Renal cortex interstitium (tissue), 15 donors: ENCODE data around the gene TPGS1. TPM values are rescaled to one million over a fixed set of nuclear protein-coding genes. Genes with fewer than 3 reads are reported as not detected.
A peak's percentile ranks its signal among the peaks of the same experiment; 100 is the strongest.

ENCODE experiments used
- DNase-seq, 11 donors: peaks; one replicate each; pipeline ENCODE4 v3.0.0-alpha.2; 2013; ENCODE audit warnings: low read depth in 9 of 11, low spot score in 4 of 11; ENCODE audit errors: extremely low read depth in 1 of 11
- long read RNA-seq, 16 experiments: transcript quantifications; one replicate each; lab custom pipeline, GENCODE V29; 2026
- polyA plus RNA-seq, 3 donors: library from polyadenylated mRNA; unstranded; fragments of 120-200 nt; gene quantifications; one replicate each; pipeline ENCODE4 v1.2.1, GENCODE V29; 2013; ENCODE audit not compliant: insufficient read length in 3 of 3

Gene TPGS1, protein sequence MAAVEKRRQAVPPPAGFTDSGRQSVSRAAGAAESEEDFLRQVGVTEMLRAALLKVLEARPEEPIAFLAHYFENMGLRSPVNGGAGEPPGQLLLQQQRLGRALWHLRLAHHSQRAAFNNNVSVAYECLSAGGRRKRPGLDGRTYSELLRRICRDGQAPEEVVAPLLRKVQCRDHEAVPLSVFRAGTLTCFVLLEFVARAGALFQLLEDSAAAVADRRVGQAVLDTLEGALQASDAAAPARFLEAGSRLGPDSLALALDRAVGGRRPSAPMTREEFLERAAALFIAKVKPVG
- polyA plus RNA-seq: 10 to 100 TPM in 2 of 3 donors, 1 to 10 TPM in 1; 4.0 to 17.3 (median 13.0) TPM
- long read RNA-seq, donor 1, transcript TPGS1-201 (2 exons, 1,114 nt): major isoform, 12 of 14 reads
- long read RNA-seq, donor 1, partial matches to known transcripts: 0 of 14 reads
- long read RNA-seq, donor 1, other reads (novel, unspliced or antisense): 0 of 14 reads
- long read RNA-seq, donor 2, transcript TPGS1-201 (2 exons, 1,114 nt): major isoform, 14 of 15 reads
- long read RNA-seq, donor 2, partial matches to known transcripts: 0 of 15 reads
- long read RNA-seq, donor 2, other reads (novel, unspliced or antisense): 0 of 15 reads
- long read RNA-seq, donor 3, transcript TPGS1-201 (2 exons, 1,114 nt): major isoform, 26 of 28 reads
- long read RNA-seq, donor 3, partial matches to known transcripts: 0 of 28 reads
- long read RNA-seq, donor 3, other reads (novel, unspliced or antisense): 0 of 28 reads
- long read RNA-seq, donor 4, transcript TPGS1-201 (2 exons, 1,114 nt): major isoform, 21 of 22 reads
- long read RNA-seq, donor 4, partial matches to known transcripts: 0 of 22 reads
- long read RNA-seq, donor 4, other reads (novel, unspliced or antisense): 0 of 22 reads
- long read RNA-seq, donor 5: 0 reads
- long read RNA-seq, donor 6, transcript TPGS1-201 (2 exons, 1,114 nt): major isoform, 14 of 23 reads
- long read RNA-seq, donor 6, partial matches to known transcripts: 6 of 23 reads
- long read RNA-seq, donor 6, other reads (novel, unspliced or antisense): 0 of 23 reads
- long read RNA-seq, donor 7, transcript TPGS1-201 (2 exons, 1,114 nt): major isoform, 12 of 14 reads
- long read RNA-seq, donor 7, partial matches to known transcripts: 0 of 14 reads
- long read RNA-seq, donor 7, other reads (novel, unspliced or antisense): 0 of 14 reads
- long read RNA-seq, donor 8: 0 reads
- long read RNA-seq, donor 9, transcript TPGS1-201 (2 exons, 1,114 nt): major isoform, 14 of 20 reads
- long read RNA-seq, donor 9, partial matches to known transcripts: 0 of 20 reads
- long read RNA-seq, donor 9, other reads (novel, unspliced or antisense): 5 of 20 reads
- long read RNA-seq, donor 10, transcript TPGS1-201 (2 exons, 1,114 nt): major isoform, 12 of 13 reads
- long read RNA-seq, donor 10, partial matches to known transcripts: 0 of 13 reads
- long read RNA-seq, donor 10, other reads (novel, unspliced or antisense): 0 of 13 reads
- long read RNA-seq, donor 11, transcript TPGS1-201 (2 exons, 1,114 nt): major isoform, 18 of 25 reads
- long read RNA-seq, donor 11, partial matches to known transcripts: 0 of 25 reads
- long read RNA-seq, donor 11, other reads (novel, unspliced or antisense): 5 of 25 reads
- long read RNA-seq, donor 12, transcript TPGS1-201 (2 exons, 1,114 nt): major isoform, 12 of 13 reads
- long read RNA-seq, donor 12, partial matches to known transcripts: 0 of 13 reads
- long read RNA-seq, donor 12, other reads (novel, unspliced or antisense): 0 of 13 reads
- long read RNA-seq, donor 13: 0 reads
- long read RNA-seq, donor 14, transcript TPGS1-201 (2 exons, 1,114 nt): major isoform, 20 of 27 reads
- long read RNA-seq, donor 14, partial matches to known transcripts: 0 of 27 reads
- long read RNA-seq, donor 14, other reads (novel, unspliced or antisense): 6 of 27 reads
- long read RNA-seq, donor 15, transcript TPGS1-201 (2 exons, 1,114 nt): major isoform, 7 of 7 reads
- long read RNA-seq, donor 15, partial matches to known transcripts: 0 of 7 reads
- long read RNA-seq, donor 15, other reads (novel, unspliced or antisense): 0 of 7 reads
- long read RNA-seq, donor 16, transcript TPGS1-201 (2 exons, 1,114 nt): major isoform, 34 of 46 reads
- long read RNA-seq, donor 16, partial matches to known transcripts: 12 of 46 reads
- long read RNA-seq, donor 16, other reads (novel, unspliced or antisense): 0 of 46 reads

- DNase-seq: peak in 5 of 11 donors; percentile 64 to 100 (median 100)
Measured at GRCh38 chr19:507286-508203, at the start of gene TPGS1. TSS of gene TPGS1 (plus strand) at chr19:507497. CDS start at chr19:507507, 10 bp downstream.

DNA sequence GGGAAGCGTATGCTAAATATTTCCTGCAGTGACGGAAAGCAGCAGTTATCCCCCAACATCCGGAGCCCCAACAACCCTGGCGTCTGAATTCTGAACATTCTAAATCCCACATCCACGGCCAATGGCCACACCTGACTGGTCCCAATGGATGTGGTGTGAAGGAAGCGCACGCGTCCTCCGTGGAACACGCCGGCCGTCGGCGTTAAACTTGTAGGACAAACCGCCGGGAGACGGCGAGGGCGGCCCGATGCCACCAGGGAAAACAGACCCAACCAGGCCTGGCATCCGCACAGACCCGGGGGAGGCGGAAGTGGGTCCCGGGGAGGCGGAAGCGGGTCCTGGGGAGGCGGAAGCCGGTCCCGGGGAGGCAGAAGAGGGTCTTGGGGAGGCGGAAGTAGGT, 49.7 kb upstream of the TPGS1 start:
- no peak for DNase-seq

GRCh38 chr19:458091-459042, 48.9 kb upstream of the TPGS1 start:
- DNase-seq: no peak

- peak in 4 of 11 donors; percentile 48 to 68 (median 63) for DNase-seq
Measured at GRCh38 chr19:459724-460511, 47.4 kb upstream of the TPGS1 start.

- DNase-seq: peak in 2 of 11 donors; percentile 46 to 56
Measured at GRCh38 chr19:460877-461720, 46.2 kb upstream of the TPGS1 start, which contains the start of gene SHC2. TSS of gene SHC2 (minus strand) at chr19:461033. CDS start at chr19:460996, 37 bp downstream.

- DNase-seq: no peak
Measured at GRCh38 chr19:461721-462551, 45.4 kb upstream of the TPGS1 start.

DNA sequence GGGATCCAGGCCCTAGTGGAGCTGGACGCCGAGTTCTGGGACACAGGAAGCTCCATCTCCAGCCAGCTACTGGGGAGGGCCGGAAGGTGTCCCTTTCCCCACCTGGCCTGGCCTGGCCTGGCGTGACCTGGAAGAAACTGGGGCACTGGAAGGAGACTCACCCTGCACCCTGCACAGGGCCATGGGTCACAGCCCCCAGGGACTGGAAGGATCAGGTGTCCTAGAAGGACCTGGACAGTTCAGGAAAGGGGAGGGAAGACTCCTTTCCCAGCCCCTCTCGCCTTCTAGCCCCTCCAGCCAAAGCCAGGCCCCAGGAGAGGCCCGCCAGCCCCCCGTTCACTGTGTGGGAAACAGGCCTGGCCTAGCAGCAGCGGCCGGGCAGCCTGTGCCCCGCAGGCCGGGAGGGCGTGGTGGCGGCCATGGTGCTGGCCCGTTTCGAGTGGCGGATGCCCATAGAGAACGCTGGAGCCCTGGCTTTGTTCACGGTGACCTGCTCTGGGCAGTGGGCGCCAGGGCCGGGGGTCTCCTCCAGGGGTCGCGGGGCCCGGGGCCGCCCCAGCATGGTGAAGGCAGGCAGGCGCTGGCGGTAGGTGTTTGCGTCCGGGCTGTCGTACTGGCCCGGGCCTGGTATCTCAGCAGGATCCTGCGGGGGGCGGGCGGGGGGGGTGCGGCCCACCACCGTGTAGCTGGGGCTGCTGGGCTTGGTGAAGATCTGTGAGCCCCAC, 43.7 kb upstream of the TPGS1 start:
- no peak for DNase-seq

DNA sequence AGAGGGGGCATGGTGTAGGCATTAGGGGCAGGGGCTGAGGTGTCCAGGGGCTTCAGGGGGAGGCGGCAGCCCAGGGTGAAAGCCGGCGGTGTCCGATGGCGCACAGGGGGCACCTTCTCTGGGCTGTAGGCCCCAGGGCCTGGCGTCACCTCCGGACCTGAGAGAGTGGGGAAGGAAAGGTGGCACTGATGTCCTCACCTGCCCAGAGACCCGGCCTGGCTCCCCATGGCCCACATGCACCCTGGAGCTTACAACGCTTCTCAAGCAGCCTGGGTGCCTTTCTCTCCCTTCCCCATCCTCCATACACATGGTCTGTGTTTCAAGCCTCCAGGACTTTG, 43.1 kb upstream of the TPGS1 start:
- DNase-seq: no peak

GRCh38 chr19:465056-465816, 42.1 kb upstream of the TPGS1 start:
- DNase-seq: no peak

DNA sequence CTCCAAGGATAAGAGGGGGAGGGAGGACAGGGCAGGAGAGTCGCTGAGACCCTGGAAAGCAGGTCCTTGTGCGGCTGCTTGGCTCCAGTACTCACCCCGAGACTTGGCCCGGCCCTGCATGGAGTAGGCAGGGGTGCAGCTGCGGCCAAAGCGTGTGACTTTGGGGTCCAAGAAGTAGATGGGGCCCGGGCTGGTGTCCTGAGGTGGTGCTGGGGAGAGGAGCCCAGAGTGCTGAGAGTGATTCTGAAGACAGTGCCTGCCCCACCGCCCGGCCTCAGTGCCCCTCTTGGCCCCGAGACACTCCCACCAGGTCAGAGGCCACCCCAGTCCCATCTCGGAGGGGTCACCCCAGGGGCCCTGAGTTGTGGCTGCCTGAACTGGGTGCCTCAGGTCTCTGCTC, 39.7 kb upstream of the TPGS1 start:
- DNase-seq: no peak

DNA sequence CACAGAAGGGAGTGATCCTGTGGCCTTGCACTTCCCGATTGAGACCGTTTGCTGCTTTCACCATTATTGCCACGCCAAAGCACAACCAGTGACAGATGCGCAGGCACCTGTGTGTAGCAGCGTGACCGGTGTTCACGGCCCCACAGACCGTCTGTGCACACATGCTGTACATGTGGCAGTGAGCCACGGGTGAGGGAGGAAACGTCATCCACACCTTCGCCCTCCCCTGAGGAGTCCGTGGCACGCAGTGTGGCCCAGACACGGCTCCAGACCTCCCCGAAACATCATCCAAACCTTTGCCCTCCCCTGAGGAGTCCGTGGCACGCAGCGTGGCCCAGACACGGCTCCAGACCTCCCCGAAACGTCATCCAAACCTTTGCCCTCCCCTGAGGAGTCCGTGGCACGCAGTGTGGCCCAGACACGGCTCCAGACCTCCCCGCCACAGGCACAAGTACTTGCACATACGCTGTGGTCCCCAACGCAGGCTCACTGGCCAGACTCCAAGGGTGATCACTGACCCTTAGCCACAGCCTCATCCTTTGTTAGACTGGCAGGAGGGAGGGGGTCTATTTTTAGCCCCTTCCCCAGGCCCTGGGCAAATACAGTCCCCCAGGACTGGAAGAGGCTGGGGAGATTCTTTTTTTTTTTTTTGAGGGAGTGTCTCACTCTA, 38.6 kb upstream of the TPGS1 start:
- no peak for DNase-seq
